HepG2 (cell line): ENCODE measurements around the gene APC2. TPM values are rescaled to one million over a fixed set of nuclear protein-coding genes. Genes with fewer than 3 reads are reported as not detected.

ENCODE experiments used
- CREM ChIP-seq, 2 experiments: sonication (generic) in 1 of 2; formaldehyde crosslinking in 1 of 2; IDR thresholded peaks; 2 replicates each; pipeline versions ENCODE4 v1.4.0 to v1.6.1; 2016 to 2020; ENCODE audit warnings: antibody characterized with exemption in 1 of 2, mild to moderate bottlenecking in 1 of 2, missing genetic modification reagents in 1 of 2
- ELF1 ChIP-seq: sonication (generic); formaldehyde crosslinking; IDR thresholded peaks from 2 replicates; pipeline ENCODE4 v1.4.0; 2020; ENCODE audit warnings: missing genetic modification reagents
- KAT2B ChIP-seq: fragments of 150-350 bp; IDR thresholded peaks from 2 replicates; pipeline ENCODE4 v1.6.1; 2014; ENCODE audit warnings: low read depth, low read length, borderline replicate concordance
- KDM3A ChIP-seq: IDR thresholded peaks from 2 replicates; pipeline ENCODE4 v1.6.1; 2018; ENCODE audit warnings: low read depth, missing compliant biosample characterization
- KLF15 ChIP-seq: sonication (generic); formaldehyde crosslinking; IDR thresholded peaks from 2 replicates; pipeline ENCODE4 v1.8.1; 2023; ENCODE audit warnings: borderline replicate concordance, mild to moderate bottlenecking, inconsistent platforms, missing genetic modification reagents, mixed read lengths
- KLF9 ChIP-seq: IDR thresholded peaks from 2 replicates; pipeline ENCODE4 v1.6.1; 2016; ENCODE audit warnings: low read depth
- MAFF ChIP-seq: IDR thresholded peaks from 2 replicates; pipeline ENCODE4 v1.6.1; 2011; ENCODE audit warnings: low read depth, low read length, improper control_type of control experiment
- MTA3 ChIP-seq: sonication (generic); formaldehyde crosslinking; IDR thresholded peaks from 2 replicates; pipeline ENCODE4 v1.4.0; 2020; ENCODE audit warnings: missing genetic modification reagents
- NAIF1 ChIP-seq: sonication (generic); formaldehyde crosslinking; IDR thresholded peaks from 2 replicates; pipeline ENCODE4 v1.5.0; 2020; ENCODE audit warnings: mild to moderate bottlenecking, missing genetic modification reagents, borderline replicate concordance
- NFKB2 ChIP-seq: sonication (generic); formaldehyde crosslinking; IDR thresholded peaks from 2 replicates; pipeline ENCODE4 v1.4.0; 2020; ENCODE audit warnings: missing genetic modification reagents, borderline replicate concordance
- NKX3-1 ChIP-seq: sonication (generic); formaldehyde crosslinking; IDR thresholded peaks from 2 replicates; pipeline ENCODE4 v1.5.0; 2020; ENCODE audit warnings: missing genetic modification reagents
- POLR2AphosphoS5 ChIP-seq: IDR thresholded peaks from 2 replicates; pipeline ENCODE4 v1.6.1; 2012; ENCODE audit warnings: low read depth, low read length
- SCMH1 ChIP-seq: sonication (generic); formaldehyde crosslinking; IDR thresholded peaks from 2 replicates; pipeline ENCODE4 v1.9.0; 2021; ENCODE audit warnings: missing genetic modification reagents, mild to moderate bottlenecking, borderline replicate concordance
- XBP1 ChIP-seq: sonication (generic); formaldehyde crosslinking; IDR thresholded peaks from 2 replicates; pipeline ENCODE4 v1.5.0; 2020; ENCODE audit warnings: missing genetic modification reagents
- ZNF121 ChIP-seq: sonication (generic); formaldehyde crosslinking; IDR thresholded peaks from 2 replicates; pipeline ENCODE4 v1.5.0; 2020; ENCODE audit warnings: mild to moderate bottlenecking, missing genetic modification reagents
- ZNF205 ChIP-seq: IDR thresholded peaks from 2 replicates; pipeline ENCODE4 v1.6.1; 2018; ENCODE audit warnings: missing biosample characterization, missing genetic modification reagents
- ZNF431 ChIP-seq: sonication (generic); formaldehyde crosslinking; IDR thresholded peaks from 2 replicates; pipeline ENCODE4 v1.9.0; 2022; ENCODE audit warnings: missing genetic modification reagents, low read depth, mild to moderate bottlenecking, borderline replicate concordance
- ZNF615 ChIP-seq: sonication (generic); formaldehyde crosslinking; IDR thresholded peaks from 2 replicates; pipeline ENCODE4 v1.5.0; 2020; ENCODE audit warnings: mild to moderate bottlenecking, missing genetic modification reagents, borderline replicate concordance
- polyA plus RNA-seq, 8 experiments: library from polyadenylated mRNA; depleted of rRNA in 3 of 8; stranded (reverse) in 7 of 8; unstranded in 1 of 8; fragments of >200 nt; fragmentation: Illumina TruSeq in 4 of 8; extraction: Trizol in 4 of 8; gene quantifications; 2 replicates each; pipeline versions ENCODE4 v1.2.1 to v1.2.3, GENCODE V29; 2011 to 2016; ENCODE audit warnings: low read depth in 4 of 8, missing spikeins in 1 of 8, mixed read lengths in 1 of 8; ENCODE audit not compliant: insufficient read depth in 1 of 8
- total RNA-seq, 5 experiments: library from RNA; depleted of rRNA; stranded (reverse); fragments of >200 nt; fragmentation: Illumina TruSeq; extraction: Trizol; gene quantifications; 2 replicates each; pipeline ENCODE4 v1.2.3, GENCODE V29; 2016; ENCODE audit warnings: low read depth in 1 of 5
- TF ChIP-seq, protein P1 (sequence below): sonication (generic); formaldehyde crosslinking; IDR thresholded peaks from 2 replicates; pipeline ENCODE4 v1.4.0; 2020; ENCODE audit warnings: mild to moderate bottlenecking, missing genetic modification reagents
- TF ChIP-seq, protein P2 (sequence below): sonication (generic); formaldehyde crosslinking; IDR thresholded peaks from 2 replicates; pipeline ENCODE4 v1.5.0; 2020; ENCODE audit warnings: mild to moderate bottlenecking, missing genetic modification reagents
- TF ChIP-seq, protein P3 (sequence below): IDR thresholded peaks from 2 replicates; pipeline ENCODE4 v1.6.1; 2016; ENCODE audit warnings: mild to moderate bottlenecking, missing biosample characterization, missing genetic modification reagents
- TF ChIP-seq, protein P4 (sequence below): IDR thresholded peaks from 2 replicates; pipeline ENCODE4 v1.6.1; 2016; ENCODE audit warnings: low read depth, borderline replicate concordance
- TF ChIP-seq, protein P5 (sequence below): sonication (generic); formaldehyde crosslinking; IDR thresholded peaks from 2 replicates; pipeline ENCODE4 v1.5.1; 2020; ENCODE audit warnings: missing genetic modification reagents, mild to moderate bottlenecking, borderline replicate concordance

Gene APC2
- total and polyA plus RNA-seq, 2 of the 13 experiments (the other 11 are each of a cell fraction or from before 2014, with no cell fraction given), result 0.08 to 0.22 TPM

DNA sequence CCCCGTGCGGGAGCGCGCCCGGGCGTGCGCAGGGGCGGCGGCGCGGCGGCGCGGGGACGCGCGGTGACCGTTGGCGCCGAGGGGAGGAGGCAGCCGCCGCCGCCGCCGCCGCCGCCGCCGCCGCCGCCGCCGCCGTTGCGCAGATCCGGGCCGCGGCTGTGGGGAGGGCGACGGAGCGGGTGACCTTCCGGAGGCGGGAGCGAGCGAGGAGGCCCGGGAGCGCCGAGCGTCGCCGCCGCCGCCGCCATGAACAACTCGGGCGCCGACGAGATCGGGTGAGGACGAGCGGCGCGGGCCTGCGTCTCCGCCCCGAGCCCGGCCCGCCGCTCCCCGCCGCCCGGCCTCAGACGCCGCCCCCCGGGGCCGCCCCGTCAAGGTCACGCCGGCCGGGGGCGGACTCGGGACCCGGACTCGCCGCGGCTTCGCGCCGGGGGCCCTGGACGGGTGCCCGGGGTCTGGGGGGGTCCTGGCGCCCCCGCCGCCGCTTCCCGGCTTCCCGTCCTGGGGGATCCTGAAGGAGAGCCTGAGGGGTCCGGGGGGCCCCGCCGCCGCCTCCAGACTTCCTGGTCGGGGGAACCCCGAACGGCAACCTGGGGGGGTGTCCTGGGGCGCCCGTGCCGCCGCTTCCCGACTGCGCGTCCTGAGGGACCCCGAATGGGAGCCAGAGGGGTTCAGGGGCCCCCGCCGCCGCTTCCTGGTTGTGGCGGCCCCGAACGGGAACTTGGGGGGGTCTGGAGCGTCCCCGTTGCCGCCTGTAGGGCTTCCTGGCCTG, 42.2 kb upstream of the APC2 start, which contains the start of gene DAZAP1 (continued):
- TF ChIP-seq NFKB2 (no peak), ZNF205 (CRISPR knock-in tag) (no peak), KLF15 (CRISPR knock-in tag) (no peak), KLF9 (CRISPR knock-in tag) (no peak), SCMH1 (CRISPR knock-in tag) (no peak), MAFF (no peak), ZNF121 (CRISPR knock-in tag) (no peak), ZNF431 (CRISPR knock-in tag) (no peak), MTA3 (no peak), CREM (IDR thresholded peaks at IDR 0.05) (no peak), CREM (CRISPR knock-in tag; IDR thresholded peaks at IDR 0.05) (no peak), ELF1 (CRISPR knock-in tag) (0 out of 2 replicates have a peak, but pooled peaks have one; percentile 1), XBP1 (CRISPR knock-in tag) (no peak), KAT2B (no peak), NKX3-1 (CRISPR knock-in tag) (no peak), ZNF615 (CRISPR knock-in tag) (no peak), KDM3A (no peak), NAIF1 (CRISPR knock-in tag) (no peak), POLR2AphosphoS5 (no peak)
- TF ChIP-seq, protein P1, sequence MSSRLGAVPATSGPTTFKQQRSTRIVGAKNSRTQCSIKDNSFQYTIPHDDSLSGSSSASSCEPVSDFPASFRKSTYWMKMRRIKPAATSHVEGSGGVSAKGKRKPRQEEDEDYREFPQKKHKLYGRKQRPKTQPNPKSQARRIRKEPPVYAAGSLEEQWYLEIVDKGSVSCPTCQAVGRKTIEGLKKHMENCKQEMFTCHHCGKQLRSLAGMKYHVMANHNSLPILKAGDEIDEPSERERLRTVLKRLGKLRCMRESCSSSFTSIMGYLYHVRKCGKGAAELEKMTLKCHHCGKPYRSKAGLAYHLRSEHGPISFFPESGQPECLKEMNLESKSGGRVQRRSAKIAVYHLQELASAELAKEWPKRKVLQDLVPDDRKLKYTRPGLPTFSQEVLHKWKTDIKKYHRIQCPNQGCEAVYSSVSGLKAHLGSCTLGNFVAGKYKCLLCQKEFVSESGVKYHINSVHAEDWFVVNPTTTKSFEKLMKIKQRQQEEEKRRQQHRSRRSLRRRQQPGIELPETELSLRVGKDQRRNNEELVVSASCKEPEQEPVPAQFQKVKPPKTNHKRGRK (CRISPR knock-in tag), result no peak
- TF ChIP-seq, protein P2, sequence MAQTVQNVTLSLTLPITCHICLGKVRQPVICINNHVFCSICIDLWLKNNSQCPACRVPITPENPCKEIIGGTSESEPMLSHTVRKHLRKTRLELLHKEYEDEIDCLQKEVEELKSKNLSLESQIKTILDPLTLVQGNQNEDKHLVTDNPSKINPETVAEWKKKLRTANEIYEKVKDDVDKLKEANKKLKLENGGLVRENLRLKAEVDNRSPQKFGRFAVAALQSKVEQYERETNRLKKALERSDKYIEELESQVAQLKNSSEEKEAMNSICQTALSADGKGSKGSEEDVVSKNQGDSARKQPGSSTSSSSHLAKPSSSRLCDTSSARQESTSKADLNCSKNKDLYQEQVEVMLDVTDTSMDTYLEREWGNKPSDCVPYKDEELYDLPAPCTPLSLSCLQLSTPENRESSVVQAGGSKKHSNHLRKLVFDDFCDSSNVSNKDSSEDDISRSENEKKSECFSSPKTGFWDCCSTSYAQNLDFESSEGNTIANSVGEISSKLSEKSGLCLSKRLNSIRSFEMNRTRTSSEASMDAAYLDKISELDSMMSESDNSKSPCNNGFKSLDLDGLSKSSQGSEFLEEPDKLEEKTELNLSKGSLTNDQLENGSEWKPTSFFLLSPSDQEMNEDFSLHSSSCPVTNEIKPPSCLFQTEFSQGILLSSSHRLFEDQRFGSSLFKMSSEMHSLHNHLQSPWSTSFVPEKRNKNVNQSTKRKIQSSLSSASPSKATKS (CRISPR knock-in tag), result no peak
- TF ChIP-seq, protein P3, sequence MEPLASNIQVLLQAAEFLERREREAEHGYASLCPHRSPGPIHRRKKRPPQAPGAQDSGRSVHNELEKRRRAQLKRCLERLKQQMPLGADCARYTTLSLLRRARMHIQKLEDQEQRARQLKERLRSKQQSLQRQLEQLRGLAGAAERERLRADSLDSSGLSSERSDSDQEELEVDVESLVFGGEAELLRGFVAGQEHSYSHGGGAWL, result no peak
- TF ChIP-seq, protein P4, sequence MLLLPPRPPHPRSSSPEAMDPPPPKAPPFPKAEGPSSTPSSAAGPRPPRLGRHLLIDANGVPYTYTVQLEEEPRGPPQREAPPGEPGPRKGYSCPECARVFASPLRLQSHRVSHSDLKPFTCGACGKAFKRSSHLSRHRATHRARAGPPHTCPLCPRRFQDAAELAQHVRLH (CRISPR knock-in tag), result no peak
- TF ChIP-seq, protein P5, sequence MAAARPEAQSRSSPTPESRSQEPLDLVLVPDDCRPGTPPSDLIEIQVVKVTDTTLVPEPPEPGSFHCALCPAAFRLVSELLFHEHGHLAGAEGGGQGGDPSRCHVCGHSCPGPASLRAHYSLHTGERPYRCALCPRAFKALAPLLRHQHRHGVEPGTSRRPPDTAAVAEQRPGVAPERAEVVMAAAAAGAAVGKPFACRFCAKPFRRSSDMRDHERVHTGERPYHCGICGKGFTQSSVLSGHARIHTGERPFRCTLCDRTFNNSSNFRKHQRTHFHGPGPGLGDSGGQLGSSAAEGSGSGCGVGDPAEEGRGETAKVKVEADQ (CRISPR knock-in tag), result no peak; the same call in 1 of the 2 replicates
